Astrocyte of the spinal cord (primary cell): ENCODE data around the gene RASSF7.

Source experiments
- DNase-seq: peaks from one replicate; pipeline ENCODE4 v3.0.0; 2011; ENCODE audit warnings: low read depth, low spot score
- H3K4me3 ChIP-seq: 2 replicates; pipeline ENCODE4 v1.5.1; 2011; ENCODE audit warnings: low read depth, mild to moderate bottlenecking, low read length, moderate library complexity
- in situ Hi-C: cut with HindIII; loops from 2 replicates; pipeline ENCODE4 v1.10.0; 2017; ENCODE audit warnings: low sequenced_read_pairs
- TF ChIP-seq, protein P1 (sequence below): IDR thresholded peaks from 2 replicates; pipeline ENCODE4 v1.5.1; 2012; ENCODE audit warnings: low read depth, mild to moderate bottlenecking, low read length, inconsistent platforms

Gene RASSF7

DNA sequence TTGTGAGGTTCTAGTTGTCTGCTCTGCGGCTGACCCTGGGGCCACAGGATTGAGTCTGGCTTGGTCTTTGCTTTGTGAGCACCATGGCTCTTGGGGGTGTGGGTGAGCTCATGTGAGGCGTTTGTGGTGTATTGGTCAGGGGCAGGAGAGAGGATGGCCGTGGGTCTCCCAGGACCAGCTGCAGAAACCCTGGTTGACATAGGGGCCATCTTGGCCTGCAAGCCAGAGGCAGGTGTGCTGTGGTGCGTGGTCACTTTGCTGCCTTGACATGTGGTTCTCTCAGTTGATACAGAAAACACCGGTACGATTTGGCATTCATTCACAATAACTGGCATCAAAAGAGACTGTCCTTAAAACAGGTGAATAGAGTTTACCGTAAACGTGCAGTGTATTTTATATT, 26.8 kb downstream of the RASSF7 start:
- in situ Hi-C loops, result no loop called here
- H3K4me3 ChIP-seq, result no peak overlapping the region
- DNase-seq, result no peak
- TF ChIP-seq, protein P1, sequence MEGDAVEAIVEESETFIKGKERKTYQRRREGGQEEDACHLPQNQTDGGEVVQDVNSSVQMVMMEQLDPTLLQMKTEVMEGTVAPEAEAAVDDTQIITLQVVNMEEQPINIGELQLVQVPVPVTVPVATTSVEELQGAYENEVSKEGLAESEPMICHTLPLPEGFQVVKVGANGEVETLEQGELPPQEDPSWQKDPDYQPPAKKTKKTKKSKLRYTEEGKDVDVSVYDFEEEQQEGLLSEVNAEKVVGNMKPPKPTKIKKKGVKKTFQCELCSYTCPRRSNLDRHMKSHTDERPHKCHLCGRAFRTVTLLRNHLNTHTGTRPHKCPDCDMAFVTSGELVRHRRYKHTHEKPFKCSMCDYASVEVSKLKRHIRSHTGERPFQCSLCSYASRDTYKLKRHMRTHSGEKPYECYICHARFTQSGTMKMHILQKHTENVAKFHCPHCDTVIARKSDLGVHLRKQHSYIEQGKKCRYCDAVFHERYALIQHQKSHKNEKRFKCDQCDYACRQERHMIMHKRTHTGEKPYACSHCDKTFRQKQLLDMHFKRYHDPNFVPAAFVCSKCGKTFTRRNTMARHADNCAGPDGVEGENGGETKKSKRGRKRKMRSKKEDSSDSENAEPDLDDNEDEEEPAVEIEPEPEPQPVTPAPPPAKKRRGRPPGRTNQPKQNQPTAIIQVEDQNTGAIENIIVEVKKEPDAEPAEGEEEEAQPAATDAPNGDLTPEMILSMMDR, result no peak

DNA sequence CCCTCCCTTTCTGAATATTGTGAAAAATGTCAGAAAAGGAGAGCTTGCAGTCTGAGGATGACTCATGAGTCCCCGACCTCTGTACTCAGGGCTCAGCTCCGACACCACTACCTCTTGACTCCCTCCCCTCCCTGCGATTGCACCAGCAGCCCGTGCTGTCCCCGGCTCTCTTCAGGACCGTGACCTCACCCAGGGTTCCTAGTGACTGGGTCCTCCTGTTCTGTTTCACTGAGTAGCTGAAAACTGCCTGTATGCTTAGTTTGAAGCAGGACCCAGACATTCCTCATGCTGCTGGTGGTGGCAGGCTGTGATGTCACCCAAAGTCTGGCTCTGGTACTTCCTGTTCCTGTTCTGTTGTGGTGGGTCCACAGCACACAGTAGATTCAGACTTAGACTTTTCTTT, 27.2 kb downstream of the RASSF7 start:
- in situ Hi-C loops, result no loop called here
- no peak overlapping the region for H3K4me3 ChIP-seq
- DNase-seq, result peak; percentile 47
- TF ChIP-seq, protein P1, result no peak

DNA sequence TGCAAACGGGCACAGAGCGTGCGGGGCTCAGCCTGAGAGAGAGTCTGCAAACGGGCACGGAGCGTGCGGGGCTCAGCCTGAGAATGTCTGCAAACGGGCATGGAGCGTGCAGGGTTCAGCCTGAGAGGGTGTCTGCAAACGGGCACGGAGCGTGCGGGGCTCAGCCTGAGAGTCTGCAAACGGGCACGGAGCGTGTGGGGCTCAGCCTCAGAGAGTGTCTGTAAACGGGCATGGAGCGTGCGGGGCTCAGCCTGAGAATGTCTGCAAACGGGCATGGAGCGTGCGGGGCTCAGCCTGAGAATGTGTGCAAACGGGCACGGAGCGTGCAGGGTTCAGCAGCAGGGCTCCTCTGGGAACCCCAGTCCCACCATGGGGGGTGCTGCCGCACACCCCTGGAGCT, 29.0 kb downstream of the RASSF7 start:
- in situ Hi-C loops, result no loop called here

DNA sequence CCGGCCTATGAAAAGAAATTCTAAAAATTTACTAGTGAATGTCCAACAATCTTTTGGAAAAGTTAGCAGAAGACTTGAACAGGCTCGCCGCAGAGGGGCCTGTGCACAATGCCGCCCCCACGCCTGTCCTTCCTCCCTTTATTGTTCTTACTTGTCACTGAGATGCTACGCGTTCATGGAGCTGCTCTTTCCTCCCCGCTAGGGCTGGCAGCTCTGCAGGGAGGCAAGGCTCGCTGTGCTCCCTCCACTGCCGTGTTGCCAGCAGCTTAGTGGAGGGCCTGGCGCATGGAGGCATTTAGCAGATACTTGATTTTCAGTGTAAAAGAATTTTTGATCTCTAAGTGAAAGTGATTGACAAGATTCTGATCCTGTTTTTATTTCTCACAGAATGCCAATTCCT, 30.2 kb downstream of the RASSF7 start:
- in situ Hi-C loops, result no loop called here
- no peak for DNase-seq
- TF ChIP-seq, protein P1, result no peak
- no peak overlapping the region for H3K4me3 ChIP-seq

More for the DNA sequence above, 29.0 kb downstream of the RASSF7 start:
- TF ChIP-seq, protein P1, result no peak
- H3K4me3 ChIP-seq, result no peak overlapping the region
- no peak for DNase-seq

DNA sequence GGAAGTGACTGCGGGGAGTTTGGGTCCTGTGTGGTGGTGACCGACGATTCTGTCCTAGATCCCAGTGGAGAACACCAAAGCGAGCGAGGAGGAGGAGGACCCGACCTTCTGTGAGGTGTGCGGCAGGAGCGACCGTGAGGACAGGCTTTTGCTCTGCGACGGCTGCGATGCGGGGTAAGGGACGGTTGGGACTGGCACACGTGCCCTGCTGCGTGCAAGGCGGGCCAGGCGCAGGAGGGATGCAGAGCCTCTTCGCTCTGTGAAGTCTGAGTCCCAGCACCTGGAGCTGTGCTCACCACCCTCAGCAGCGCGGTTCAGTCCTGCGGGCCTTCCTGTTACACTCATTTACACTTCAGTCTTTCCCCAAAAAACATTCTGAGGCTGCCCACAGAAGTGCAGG, 31.7 kb downstream of the RASSF7 start:
- TF ChIP-seq, protein P1, result no peak
- no peak overlapping the region for H3K4me3 ChIP-seq
- DNase-seq, result no peak
- in situ Hi-C loops, result no loop called here

DNA sequence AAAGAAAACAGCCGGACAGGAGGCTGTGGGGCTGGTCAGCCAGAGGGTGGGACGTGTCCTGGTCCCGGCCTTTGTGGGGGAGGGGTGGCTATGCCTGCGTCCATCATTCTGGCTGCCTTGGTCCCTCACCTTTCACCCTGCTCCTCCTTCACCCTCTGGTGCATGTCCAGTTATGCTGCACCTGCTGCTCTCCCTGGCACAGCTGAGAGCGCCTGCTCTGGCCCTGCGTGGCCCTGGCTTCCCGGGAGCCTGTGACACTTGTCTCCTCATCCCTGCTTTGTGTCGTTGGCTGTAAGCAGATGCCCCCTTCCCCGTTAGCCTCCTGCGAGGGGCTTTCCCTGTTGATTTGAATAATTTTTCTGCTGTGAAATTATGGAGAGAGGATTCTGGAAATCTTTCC, 32.1 kb downstream of the RASSF7 start:
- no peak for DNase-seq
- in situ Hi-C loops, result no loop called here
- H3K4me3 ChIP-seq, result no peak overlapping the region
- TF ChIP-seq, protein P1, result no peak

DNA sequence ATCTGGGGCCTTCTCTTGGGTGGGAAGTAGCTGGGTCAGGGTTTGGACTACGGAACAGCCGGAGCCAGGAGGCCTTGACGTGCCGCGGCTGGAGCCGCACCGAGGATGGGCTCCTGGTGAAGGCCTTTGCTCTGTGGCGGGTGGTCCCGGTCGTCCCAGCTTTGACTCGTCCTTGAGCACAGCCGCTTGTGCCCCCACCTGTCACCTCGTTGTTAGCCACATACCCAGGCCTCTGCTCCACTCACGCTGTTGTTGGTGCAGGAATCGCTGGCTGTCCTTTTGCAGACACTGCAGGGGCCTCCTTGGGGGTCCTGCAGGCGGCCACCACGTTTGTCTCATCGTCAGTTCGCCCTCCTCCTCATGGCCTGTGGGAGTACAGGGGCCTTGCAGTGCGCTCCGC, 32.6 kb downstream of the RASSF7 start:
- H3K4me3 ChIP-seq, result no peak overlapping the region
- TF ChIP-seq, protein P1, result no peak
- in situ Hi-C loops, result no loop called here
- DNase-seq, result no peak
